ENCODE measurements around the gene FRMD5.

DNA sequence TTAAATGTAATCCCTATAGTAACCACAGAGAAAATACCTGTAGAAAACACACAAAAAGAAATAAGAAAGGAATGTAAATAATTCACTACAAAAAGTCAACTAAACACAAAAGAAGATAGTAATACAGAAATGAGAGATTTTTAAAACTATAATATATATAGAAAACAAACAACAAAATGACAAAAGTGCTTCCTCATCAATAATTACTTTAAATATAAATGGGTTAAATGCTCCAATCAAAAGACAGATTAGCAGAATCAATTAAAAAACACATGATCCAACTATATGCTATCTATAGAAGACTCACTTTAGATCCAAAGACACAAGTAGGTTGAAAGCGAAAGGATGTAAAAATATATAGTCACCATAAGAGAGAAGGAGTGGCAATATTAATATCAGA lies 45.8 kb downstream of the FRMD5 start:
- TF ChIP-seq EZH2 (IDR thresholded peaks at IDR 0.05; ENCODE audit: borderline replicate concordance, insufficient read depth, low read length, poor library complexity, severe bottlenecking) (no peak), EP300 (conservative IDR thresholded peaks at IDR 0.05; ENCODE audit: poor library complexity, severe bottlenecking) (no peak), CTCF (IDR thresholded peaks at IDR 0.05; ENCODE audit: poor library complexity, severe bottlenecking) (no peak), RAD21 (conservative IDR thresholded peaks at IDR 0.05) (no peak)
- TF ChIP-seq, protein P1, sequence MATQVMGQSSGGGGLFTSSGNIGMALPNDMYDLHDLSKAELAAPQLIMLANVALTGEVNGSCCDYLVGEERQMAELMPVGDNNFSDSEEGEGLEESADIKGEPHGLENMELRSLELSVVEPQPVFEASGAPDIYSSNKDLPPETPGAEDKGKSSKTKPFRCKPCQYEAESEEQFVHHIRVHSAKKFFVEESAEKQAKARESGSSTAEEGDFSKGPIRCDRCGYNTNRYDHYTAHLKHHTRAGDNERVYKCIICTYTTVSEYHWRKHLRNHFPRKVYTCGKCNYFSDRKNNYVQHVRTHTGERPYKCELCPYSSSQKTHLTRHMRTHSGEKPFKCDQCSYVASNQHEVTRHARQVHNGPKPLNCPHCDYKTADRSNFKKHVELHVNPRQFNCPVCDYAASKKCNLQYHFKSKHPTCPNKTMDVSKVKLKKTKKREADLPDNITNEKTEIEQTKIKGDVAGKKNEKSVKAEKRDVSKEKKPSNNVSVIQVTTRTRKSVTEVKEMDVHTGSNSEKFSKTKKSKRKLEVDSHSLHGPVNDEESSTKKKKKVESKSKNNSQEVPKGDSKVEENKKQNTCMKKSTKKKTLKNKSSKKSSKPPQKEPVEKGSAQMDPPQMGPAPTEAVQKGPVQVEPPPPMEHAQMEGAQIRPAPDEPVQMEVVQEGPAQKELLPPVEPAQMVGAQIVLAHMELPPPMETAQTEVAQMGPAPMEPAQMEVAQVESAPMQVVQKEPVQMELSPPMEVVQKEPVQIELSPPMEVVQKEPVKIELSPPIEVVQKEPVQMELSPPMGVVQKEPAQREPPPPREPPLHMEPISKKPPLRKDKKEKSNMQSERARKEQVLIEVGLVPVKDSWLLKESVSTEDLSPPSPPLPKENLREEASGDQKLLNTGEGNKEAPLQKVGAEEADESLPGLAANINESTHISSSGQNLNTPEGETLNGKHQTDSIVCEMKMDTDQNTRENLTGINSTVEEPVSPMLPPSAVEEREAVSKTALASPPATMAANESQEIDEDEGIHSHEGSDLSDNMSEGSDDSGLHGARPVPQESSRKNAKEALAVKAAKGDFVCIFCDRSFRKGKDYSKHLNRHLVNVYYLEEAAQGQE (IDR thresholded peaks at IDR 0.05; ENCODE audit: borderline replicate concordance): no peak

Data from neural cell (in vitro differentiated cells).